Amniotic stem cell (primary cell): Measurements from ENCODE around the gene SRSF7.
"Not testable (repeated sequence)": the region's sequence is repeated elsewhere in the genome, so short reads cannot be mapped to it uniquely, and the experiment has no call there.

Experiments
- DNase-seq: peaks from one replicate; lab custom pipeline; 2025; lab: John Stamatoyannopoulos, UW

Gene SRSF7

DNA sequence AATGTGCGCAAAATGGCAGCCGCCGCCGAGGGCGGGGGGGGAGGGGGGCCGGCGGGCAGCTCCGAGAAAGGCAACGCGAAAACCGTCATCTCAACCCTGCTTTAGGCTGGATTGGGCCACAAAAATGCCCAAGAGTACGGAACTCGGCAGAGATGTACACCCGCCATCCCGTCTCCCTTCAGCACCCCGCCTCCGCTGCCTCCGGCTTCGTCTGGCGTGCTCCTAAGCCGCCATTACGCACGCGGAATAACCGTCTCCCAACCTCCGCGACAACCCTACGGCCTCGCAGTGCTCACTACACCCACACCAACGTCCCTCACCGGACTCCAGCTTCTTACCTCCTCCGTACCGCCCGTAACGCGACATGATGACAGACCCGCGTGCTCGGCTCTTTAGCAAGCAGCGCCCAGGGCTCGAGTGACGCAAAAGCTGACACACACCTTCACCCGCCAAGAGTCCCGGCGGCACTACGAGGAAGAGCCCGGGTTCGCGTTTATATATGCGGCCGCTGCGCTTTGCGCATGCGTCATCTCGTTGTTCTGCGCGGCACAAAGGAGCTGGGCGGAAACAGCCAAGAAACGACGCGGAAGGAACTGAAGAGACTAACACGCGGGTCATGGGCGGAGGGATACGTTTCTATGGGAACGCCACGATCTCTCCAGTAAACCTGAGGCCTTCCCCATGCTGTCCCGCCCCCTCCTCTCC lies at the start of gene SRSF7:
Gene SRSF7 (minus strand): TSS at position 471 of the 705 bp plus-strand sequence. CDS start 105 bp downstream, at position 366.
- peak; percentile 99 for DNase-seq

DNA sequence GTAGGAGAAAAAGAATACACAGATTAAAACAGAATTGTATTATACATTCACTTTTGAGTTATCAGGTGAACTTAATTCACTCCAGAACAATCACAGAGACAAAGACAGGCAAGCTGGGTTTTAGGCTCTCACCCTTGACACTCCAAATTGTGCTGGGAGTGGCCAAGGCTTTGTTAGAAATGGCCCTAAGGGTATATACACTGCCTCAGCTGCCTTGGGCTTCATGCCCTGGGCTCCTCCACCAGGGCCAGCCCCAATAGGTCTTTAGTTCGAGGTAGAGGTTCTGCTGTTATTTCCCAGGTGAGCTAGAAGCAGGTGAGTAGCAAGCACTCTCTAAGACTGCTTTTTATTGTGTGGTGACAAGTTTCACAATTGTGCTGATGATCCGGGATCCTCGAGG lies 46.8 kb upstream of the SRSF7 start:
- DNase-seq, result no peak

DNA sequence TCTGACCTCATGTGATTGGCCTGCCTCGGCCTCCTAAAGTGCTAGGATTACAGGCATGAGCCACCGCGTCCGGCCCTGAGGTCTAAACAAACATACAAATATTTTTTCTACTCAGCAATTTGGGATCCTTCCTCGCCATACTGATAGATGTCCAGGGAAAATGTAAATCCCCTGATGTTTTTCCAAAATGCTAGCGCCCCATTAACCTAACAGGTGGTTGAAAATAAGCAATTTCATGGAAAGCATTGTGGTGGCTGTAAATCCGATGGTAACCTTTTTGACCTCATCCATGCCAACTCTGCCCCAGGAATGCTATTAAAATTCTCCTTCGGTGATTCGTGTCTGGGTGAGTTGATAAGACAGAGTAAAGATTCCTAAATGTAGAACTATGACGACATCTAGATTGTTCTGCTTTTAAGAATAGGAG lies 46.1 kb upstream of the SRSF7 start:
- no peak for DNase-seq

DNA sequence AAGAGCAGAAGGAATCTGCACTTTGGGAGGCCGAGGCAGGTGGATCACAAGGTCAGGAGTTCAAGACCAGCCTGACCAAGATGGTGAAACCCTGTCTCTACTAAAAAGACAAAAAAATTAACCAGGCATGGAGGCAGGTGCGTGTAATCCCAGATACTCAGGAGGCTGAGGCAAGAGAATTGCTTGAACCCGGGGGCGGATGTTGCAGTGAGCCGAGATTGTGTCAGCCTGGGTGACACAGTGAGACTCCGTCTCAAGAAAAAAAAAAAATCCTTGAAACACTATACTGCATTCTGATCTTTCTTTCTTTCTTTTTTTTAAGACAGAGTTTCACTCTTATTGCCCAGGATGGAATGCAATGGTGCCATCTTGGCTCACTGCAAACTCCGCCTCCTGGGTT lies 43.9 kb upstream of the SRSF7 start:
- not testable (repeated sequence) for DNase-seq

DNA sequence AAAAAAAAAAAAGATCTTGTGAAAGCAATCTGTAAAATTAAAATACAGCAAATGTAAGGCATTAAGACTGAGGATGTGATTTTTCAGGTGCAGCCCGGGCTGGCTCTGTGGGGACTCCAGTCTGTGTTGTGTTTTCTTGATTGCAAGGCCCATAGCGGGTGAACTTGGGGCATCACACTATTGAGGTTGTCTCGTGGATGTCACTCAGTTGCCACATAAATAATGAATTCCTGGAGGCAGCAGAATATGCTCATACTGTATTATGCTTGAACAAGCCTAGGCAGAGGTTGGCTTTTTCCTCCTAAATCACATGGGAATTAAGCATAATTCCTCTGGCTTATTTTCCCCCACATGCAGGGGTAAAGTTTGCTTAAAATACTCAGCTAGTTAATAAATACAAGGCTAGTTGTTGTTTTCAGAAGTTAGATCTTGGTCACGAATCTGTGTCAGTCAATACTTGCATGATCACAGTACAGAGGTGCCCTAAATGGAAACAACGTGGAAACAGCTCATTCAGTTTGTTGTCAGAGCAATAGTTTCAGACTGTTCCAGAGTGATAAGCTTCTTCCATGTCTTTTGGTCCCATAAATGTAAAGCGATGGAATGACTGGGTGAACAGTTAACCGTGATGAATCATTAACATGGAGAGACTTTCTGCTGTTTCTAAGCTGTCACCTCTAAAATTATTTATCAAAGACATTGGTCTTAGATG lies 43.2 kb upstream of the SRSF7 start:
- DNase-seq, result no peak

DNA sequence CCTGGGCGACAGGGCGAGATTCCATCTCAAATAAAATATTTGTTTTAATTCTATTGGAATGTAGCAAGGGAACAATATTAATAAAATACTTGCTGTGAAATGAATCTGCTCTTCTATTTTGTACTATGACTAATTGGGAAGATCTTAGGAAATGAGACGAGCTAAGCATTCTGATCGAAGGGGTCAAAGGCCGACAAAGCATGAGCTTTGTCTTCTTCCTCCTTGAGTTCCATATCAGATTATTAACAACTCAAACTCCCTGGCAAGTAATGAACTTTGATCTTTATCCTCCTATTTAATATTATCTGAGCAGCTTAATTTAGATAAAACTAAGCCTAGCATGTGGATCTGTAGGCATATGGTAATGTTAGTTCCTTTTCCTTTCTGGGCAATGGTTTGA lies 42.4 kb upstream of the SRSF7 start:
- no peak for DNase-seq

DNA sequence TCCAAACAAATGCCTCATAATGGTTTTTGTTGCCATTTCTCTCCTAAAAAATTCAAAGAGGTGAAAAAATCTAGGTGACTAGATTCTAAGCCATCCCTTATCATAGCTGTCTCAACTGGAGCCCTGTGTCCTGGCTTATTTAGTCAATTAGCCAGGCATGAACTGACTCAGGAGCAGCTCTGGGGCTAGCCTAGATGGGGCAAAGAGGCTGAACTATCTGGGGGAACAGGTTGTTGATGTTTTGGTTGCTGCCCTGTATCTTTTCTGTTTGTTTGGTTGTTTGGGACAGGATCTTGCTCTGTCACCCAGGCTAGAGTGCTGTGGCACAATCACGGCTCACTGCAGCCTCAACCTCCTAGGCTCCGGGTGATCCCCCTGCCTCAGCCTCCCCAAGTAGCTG lies 41.6 kb upstream of the SRSF7 start:
- DNase-seq, result no peak

DNA sequence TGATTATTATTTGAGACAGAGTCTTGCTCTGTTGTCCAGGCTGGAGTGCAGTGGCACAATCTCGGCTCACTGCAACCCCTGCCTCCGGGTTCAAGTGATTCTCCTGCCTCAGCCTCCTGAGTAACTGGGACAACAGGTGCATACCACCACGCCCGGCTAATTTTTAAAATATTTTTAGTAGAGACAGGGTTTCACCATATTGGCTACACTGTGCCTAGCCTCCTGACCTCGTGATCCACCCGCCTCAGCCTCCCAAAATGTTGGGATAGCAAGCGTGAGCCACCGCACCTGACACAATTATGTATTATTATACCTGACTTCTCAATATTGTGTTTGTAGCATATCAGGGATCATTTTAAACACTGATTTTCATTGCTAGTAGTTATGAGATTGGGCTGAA lies 41.2 kb upstream of the SRSF7 start:
- DNase-seq, result not testable (repeated sequence)

DNA sequence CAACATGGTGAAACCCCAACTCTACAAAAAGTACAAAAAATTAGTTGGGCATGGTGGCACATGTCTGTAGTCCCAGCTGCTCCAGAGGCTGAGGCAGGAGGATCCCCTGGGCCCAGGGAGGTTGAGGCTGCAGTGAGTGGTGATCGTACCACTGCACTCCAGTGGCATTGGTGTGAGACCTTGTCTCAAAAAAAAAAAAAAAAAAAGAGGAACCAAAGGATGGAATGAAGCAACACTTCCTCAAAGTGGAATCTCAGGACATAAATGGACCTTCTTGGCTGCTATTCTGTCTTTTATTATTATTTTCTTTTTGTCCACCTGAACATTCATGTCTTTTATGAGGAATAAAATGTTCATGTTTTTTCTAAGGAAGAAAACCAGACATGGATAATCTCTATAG lies 40.6 kb upstream of the SRSF7 start:
- no peak for DNase-seq

DNA sequence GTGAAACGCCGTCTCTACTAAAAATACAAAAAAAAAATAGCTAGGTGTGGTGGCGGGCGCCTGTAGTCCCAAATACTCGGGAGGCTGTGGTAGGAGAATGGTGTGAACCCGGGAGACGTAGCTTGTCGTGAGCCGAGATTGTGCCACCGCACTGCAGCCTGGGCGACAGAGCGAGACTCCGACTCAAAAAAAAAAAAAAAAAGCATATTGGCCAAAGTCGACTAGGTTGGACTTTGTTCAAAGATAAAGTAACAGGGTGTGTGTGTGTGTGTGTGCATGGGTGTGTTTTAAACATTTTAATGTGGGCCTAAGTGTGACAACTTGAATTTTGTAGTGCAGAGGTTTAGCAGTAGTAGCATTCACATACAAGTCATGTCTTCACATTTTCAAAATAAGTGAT lies 38.5 kb upstream of the SRSF7 start:
- DNase-seq, result no peak

DNA sequence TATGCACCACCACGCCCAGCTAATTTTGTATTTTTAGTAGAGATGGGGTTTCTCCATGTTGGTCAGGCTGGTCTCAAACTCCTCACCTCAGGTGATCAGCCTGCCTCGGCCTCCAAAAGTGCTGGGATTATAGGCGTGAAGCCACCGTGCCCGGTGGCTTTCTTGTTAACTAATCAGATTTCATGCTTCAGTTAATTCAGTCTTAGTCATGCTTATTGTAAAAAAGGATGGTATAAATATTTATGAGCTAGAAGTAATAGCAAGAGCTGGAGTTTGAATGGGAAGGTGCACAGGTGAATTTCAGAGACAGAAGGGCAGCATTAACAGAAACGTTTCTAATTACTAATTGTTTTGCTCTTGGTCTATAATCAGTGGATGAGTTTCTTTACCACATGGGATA lies 37.1 kb upstream of the SRSF7 start:
- DNase-seq, result no peak

DNA sequence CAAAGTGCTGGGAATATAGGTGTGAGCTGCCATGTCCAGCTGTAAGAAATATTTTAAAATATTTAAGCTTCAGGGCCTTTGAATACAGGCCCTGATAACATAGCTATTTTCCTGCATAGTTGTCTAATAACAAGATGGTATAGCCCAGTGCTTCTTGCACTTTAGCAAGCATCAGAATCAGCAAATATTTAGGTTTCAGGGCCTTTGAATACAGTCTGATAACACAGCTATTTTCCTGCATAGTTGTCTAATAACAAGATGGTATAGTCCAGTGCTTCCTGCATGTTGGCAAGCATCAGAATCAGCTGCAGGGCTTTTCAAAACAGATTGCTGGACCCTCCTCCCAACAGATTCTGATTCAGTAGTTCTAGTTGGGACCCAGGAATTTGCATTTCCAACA lies 32.4 kb upstream of the SRSF7 start:
- DNase-seq, result no peak

DNA sequence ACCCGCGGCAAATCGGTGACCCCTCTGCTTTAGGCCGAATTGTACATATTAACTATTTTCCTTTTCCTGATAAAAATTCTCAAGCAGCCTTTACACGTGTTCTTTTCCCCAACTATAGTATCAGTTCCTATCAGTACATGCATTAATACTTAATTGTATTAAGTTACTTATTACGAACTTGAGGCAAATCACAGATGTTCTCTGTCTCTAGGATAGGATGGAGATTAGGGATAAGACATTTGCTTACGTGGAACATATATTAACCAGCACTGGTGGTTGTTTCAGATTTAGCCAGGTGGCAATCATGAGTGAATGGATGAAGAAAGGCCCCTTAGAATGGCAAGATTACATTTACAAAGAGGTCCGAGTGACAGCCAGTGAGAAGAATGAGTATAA lies 27.5 kb upstream of the SRSF7 start:
- DNase-seq, result no peak

DNA sequence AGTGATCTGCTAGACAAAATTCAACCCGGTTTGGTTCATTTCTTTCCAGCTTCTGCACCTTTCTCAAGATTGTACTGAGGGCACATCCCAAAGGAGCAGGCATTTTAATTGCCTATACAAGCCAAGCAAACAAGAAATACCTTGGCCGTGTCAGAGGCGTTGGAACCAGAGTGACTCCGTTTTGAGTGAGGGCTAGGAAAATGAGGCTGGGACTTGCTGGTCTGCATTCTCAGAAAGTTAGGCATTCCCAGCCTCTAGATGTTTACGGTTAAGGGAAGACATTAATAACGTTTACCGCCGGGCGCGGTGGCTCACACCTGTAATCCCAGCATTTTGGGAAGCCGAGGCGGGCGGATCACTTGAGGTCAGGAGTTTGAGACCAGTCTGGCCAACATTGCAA lies 25.4 kb upstream of the SRSF7 start:
- DNase-seq, result no peak

DNA sequence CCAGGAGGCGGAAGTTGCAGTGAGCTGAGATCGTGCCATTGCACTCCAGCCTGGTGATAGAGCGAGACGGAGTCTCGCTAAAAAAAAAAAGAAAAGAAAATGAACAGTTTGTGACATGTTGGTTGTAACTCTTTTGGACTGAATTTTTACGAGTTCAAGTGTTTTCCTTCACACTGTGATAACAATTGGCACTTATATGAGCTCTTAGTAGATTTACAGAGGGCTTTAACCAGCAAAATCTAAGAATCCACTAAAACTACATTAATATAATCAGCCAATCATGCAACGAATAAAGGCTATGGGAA lies 24.7 kb upstream of the SRSF7 start:
- DNase-seq, result no peak

DNA sequence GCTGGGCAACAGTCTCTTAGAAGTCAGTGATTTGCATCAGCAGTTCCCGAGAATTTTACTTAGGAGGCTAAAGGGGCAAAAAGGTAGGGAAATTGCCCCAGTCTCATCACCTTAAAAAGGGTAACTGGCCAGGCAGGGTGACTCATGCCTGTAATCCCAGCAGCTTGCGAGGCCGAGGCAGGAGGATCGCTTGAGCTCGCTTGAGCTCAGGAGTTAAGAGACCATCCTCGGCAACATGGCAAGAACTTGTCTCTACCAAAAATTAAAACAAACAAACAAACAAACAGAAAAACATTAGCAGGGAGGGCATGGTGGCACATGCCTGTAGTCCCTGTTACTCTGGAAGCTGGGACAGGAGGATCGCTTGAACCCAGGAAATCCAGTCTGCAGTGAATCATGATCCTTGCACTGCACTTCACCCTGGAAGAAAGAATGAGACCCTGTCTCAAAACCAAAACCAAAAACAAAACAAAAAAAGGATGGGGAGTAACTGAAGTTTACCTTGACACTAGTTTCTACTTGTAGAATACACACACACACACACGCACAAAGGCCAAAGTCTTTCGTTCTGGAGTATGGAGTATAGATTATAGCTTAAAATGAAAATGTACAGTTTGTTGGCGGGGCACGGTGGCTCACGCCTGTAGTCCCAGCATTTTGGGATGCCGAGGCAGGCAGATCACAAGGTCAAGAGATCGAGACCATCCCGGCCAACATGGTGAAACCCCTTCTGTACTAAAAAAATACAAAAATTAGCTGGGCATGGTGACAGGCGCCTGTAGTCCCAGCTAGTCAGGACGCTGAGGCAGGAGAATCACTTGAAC lies 24.1 kb upstream of the SRSF7 start:
- no peak for DNase-seq

DNA sequence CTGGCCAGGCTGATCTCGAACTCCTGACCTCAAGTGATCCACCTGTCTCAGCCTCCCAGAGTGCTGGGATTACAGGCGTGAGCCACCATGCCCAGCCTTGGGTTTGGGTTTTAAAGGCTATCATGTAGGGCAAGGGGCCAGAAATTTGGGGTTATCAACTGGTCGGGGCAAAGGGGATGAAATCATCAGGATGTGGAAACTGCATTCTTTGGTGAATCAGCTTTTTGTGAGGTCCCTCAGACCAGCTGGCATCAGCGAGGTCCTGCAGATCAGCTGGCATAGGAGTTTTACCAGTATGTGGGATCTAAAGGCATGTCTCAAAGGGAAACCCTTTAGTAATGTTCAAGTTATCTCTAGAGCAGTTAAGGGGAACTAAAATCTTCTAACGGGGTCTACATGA lies 20.5 kb upstream of the SRSF7 start:
- no peak for DNase-seq

DNA sequence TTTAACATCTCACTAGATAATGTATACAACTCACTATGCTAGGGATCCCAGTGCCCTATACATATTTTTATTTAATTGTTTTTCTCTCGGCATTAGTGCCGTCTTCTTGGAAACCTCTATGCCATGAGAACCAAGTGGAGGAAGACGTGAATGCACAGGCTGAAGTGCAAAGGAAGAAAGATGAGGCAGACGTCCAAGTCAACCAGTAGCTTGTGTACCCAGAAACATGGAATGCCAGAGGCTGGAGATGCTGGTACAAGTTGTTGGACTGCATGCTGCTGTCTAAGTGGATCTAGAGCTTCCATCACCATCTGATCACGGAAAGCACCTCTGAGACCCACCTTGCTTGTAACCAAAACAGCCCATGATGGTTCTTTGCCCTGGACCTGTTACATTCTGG lies 14.4 kb upstream of the SRSF7 start:
- DNase-seq, result no peak

DNA sequence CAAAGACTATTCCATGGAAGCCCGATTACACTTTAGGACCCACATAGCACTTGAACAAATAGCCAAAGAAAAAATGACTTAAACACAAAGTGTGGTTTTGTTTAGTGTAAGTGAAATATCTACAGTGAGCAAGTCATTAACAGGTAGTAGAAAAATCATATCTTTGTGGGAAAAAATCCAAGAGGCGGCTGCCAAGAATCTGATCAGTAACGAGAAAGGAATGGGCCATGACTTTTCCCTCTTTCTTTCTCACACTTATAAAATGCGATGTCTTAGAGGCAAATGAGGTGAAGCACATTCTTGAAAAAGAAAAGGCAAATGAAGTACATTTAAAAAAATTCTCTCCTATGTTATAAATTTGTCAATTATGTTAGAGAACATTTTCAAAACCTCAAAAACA lies 14.0 kb upstream of the SRSF7 start:
- no peak for DNase-seq

DNA sequence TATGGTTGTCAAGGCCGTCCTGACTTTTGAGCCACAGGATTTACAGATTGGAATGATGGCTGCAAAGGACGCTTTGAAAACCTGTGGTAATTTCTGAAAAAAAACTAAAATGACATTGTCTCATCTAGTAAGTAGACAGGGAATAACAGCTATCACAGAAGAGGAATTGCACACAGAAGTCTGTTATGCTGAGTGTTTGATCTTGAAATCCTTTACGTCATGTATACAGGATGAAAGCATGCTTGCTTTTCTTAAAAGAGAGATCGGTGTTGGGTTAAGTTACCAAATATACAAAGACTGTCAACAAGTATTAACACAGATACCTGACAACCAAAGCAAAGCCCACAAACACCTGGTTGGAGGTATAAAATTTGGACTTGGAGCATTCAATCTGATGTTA lies 12.6 kb upstream of the SRSF7 start:
- no peak for DNase-seq

DNA sequence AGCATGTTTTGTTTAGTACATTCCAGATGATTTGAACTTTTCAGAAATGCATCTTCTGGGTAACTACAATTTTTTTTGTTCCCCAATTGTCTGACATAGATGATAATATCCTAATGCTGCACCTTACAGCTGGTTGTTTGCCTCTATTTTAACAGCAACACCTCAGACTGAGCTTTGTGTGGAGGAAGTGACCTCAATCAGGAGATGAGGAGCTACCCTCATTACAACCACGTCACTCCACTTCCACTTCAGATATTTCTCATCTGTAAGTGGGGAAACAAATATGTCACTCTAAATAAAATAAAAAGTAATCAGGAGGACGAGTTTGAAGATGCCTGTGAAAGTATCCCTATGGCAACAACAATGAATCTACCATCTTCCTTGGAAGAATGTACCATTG lies 12.1 kb upstream of the SRSF7 start:
- DNase-seq, result no peak

DNA sequence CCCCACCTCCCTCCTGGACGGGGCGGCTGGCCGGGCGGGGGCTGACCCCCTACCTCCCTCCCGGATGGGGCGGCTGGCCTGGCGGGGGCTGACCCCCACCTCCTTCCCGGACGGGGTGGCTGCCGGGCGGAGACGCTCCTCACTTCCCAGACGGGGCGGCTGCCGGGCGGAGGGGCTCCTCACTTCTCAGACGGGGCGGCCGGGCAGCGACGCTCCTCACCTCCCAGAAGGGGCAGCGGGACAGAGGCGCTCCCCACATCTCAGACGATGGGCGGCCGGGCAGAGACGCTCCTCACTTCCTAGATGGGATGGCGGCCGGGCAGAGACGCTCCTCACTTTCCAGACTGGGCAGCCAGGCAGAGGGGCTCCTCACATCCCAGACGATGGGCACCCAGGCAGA lies 4.7 kb upstream of the SRSF7 start:
- not testable (repeated sequence) for DNase-seq

DNA sequence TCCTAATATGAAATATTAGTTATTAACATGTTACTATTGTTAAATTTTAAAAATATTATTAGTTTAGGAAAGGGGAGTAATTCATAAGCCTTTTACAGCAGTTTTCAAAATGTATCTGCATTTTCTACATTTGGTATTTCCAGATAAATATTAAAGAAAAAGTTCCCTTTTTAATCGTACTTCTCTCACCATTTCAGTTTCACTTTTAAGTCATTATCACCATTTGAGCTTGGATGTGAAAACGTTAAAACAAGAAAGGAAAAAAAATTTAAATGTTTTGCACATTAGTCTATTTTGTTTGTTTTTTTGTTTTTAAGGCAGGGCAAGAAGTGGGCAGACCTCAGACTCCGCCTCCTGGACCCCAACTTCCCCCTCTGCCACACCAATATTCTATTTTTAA lies 3.3 kb upstream of the SRSF7 start:
- no peak for DNase-seq
